Subcutaneous abdominal adipose tissue (tissue), 5 donors: ENCODE data around the gene SORBS1.

Experiments used
- H3K27ac ChIP-seq: one replicate; pipeline ENCODE4 v1.7.0; 2013; ENCODE audit warnings: low read depth, mild to moderate bottlenecking, inconsistent platforms, low read length, moderate library complexity
- H3K27me3 ChIP-seq, 5 donors: one replicate each; pipeline ENCODE4 v1.7.0; 2013; ENCODE audit warnings: low read length in 5 of 5, inconsistent platforms in 1 of 5; ENCODE audit not compliant: control insufficient read depth in 5 of 5, insufficient read depth in 4 of 5
- H3K36me3 ChIP-seq, 5 donors: one replicate each; pipeline ENCODE4 v1.7.0; 2013; ENCODE audit warnings: low read length in 5 of 5; ENCODE audit not compliant: control insufficient read depth in 5 of 5, insufficient read depth in 5 of 5
- H3K4me1 ChIP-seq, 5 donors: one replicate each; pipeline ENCODE4 v1.7.0; 2013; ENCODE audit warnings: low read length in 5 of 5, mild to moderate bottlenecking in 3 of 5, moderate library complexity in 1 of 5; ENCODE audit not compliant: control insufficient read depth in 5 of 5, insufficient read depth in 5 of 5
- H3K4me3 ChIP-seq, 5 donors: one replicate each; pipeline ENCODE4 v1.7.0; 2013; ENCODE audit warnings: low read length in 5 of 5, low read depth in 1 of 5
- H3K9ac ChIP-seq, 5 donors: one replicate each; pipeline ENCODE4 v1.7.0; 2013; ENCODE audit warnings: low read length in 5 of 5, mild to moderate bottlenecking in 4 of 5, moderate library complexity in 3 of 5
- H3K9me3 ChIP-seq, 5 donors: one replicate each; pipeline ENCODE4 v1.7.0; 2013; ENCODE audit warnings: low read length in 5 of 5; ENCODE audit not compliant: control insufficient read depth in 5 of 5
- donor health status: healthy.
- donor health status: healthy.
- donor health status: healthy.
- donor health status: healthy.
- donor health status: healthy.

Gene SORBS1

GRCh38 chr10:95457319-95457886 is 103.8 kb downstream of the SORBS1 start:
- H3K4me3 ChIP-seq, result no peak overlapping the region
- peaks cover 0 to 22% (median 3%) of the 10 kb centered on the region in 5 donors for H3K4me1 ChIP-seq
- H3K27me3 ChIP-seq, result no peaks in the 10 kb centered on the region
- H3K9ac ChIP-seq, result no peak overlapping the region
- no peaks in the 10 kb centered on the region for H3K9me3 ChIP-seq
- H3K36me3 ChIP-seq, result no peaks in the 10 kb centered on the region
- no peak overlapping the region for H3K27ac ChIP-seq

GRCh38 chr10:95456516-95456915 is 104.7 kb downstream of the SORBS1 start:
- Histone ChIP-seq H3K4me1 (peaks cover 0 to 22% (median 3%) of the 10 kb centered on the region in 5 donors), H3K9ac (no peak overlapping the region), H3K4me3 (no peak overlapping the region)

GRCh38 chr10:95454940-95455339 is 106.2 kb downstream of the SORBS1 start:
- Histone ChIP-seq H3K4me1 (peaks cover 0 to 22% (median 3%) of the 10 kb centered on the region in 5 donors), H3K9me3 (no peaks in the 10 kb centered on the region), H3K27ac (no peak overlapping the region), H3K4me3 (no peak overlapping the region), H3K9ac (no peak overlapping the region), H3K27me3 (no peaks in the 10 kb centered on the region), H3K36me3 (no peaks in the 10 kb centered on the region)

More at GRCh38 chr10:95456516-95456915, 104.7 kb downstream of the SORBS1 start:
- H3K9me3 ChIP-seq, result no peaks in the 10 kb centered on the region
- H3K27ac ChIP-seq, result no peak overlapping the region
- no peaks in the 10 kb centered on the region for H3K27me3 ChIP-seq
- no peaks in the 10 kb centered on the region for H3K36me3 ChIP-seq

- H3K36me3 ChIP-seq, result no peaks in the 10 kb centered on the region
- no peaks in the 10 kb centered on the region for H3K9me3 ChIP-seq
- no peak overlapping the region for H3K4me3 ChIP-seq
- no peak overlapping the region for H3K27ac ChIP-seq
- H3K27me3 ChIP-seq, result no peaks in the 10 kb centered on the region
- peaks cover 0 to 20% (median 0%) of the 10 kb centered on the region in 5 donors for H3K4me1 ChIP-seq
- no peak overlapping the region for H3K9ac ChIP-seq
Observed at GRCh38 chr10:95454356-95454755, 106.8 kb downstream of the SORBS1 start.

- Histone ChIP-seq H3K9ac (no peak overlapping the region), H3K36me3 (no peaks in the 10 kb centered on the region), H3K4me1 (peaks cover 0 to 19% (median 4%) of the 10 kb centered on the region in 5 donors), H3K27ac (no peak overlapping the region), H3K27me3 (no peaks in the 10 kb centered on the region), H3K9me3 (no peaks in the 10 kb centered on the region), H3K4me3 (no peak overlapping the region)
Observed at GRCh38 chr10:95451568-95452524, 109.3 kb downstream of the SORBS1 start.

GRCh38 chr10:95451150-95451549 is 110.0 kb downstream of the SORBS1 start:
- Histone ChIP-seq H3K27me3 (no peaks in the 10 kb centered on the region), H3K9ac (no peak overlapping the region), H3K4me1 (peaks cover 0 to 26% (median 4%) of the 10 kb centered on the region in 5 donors), H3K9me3 (no peaks in the 10 kb centered on the region), H3K4me3 (no peak overlapping the region), H3K36me3 (no peaks in the 10 kb centered on the region), H3K27ac (no peak overlapping the region)

- H3K4me1 ChIP-seq, result peaks cover 3 to 36% (median 14%) of the 10 kb centered on the region in 5 donors
- no peak overlapping the region for H3K27ac ChIP-seq
- H3K9ac ChIP-seq, result no peak overlapping the region
- H3K9me3 ChIP-seq, result no peaks in the 10 kb centered on the region
- H3K4me3 ChIP-seq, result no peak overlapping the region
- H3K27me3 ChIP-seq, result no peaks in the 10 kb centered on the region
- no peaks in the 10 kb centered on the region for H3K36me3 ChIP-seq
Observed at GRCh38 chr10:95450188-95450587, 111.0 kb downstream of the SORBS1 start.

- Histone ChIP-seq H3K9ac (no peak overlapping the region), H3K4me1 (peaks cover 7 to 45% (median 19%) of the 10 kb centered on the region in 5 donors)
Observed at GRCh38 chr10:95447685-95448084, 113.5 kb downstream of the SORBS1 start.

GRCh38 chr10:95445837-95446486 is 115.2 kb downstream of the SORBS1 start:
- Histone ChIP-seq H3K36me3 (no peaks in the 10 kb centered on the region), H3K4me3 (no peak overlapping the region), H3K4me1 (peaks cover 7 to 45% (median 19%) of the 10 kb centered on the region in 5 donors), H3K27ac (peak overlapping the region; percentile 66), H3K9ac (no peak overlapping the region), H3K27me3 (no peaks in the 10 kb centered on the region), H3K9me3 (no peaks in the 10 kb centered on the region)

More at GRCh38 chr10:95447685-95448084, 113.5 kb downstream of the SORBS1 start:
- Histone ChIP-seq H3K9me3 (no peaks in the 10 kb centered on the region), H3K4me3 (no peak overlapping the region), H3K36me3 (no peaks in the 10 kb centered on the region), H3K27ac (no peak overlapping the region), H3K27me3 (no peaks in the 10 kb centered on the region)
